T-helper 2 cell treated with Interferon-gamma antibody and Interleukin-4, amounts not matched to agents 5 μg/mL and 100 μg/mL, for 36 hours (primary cell): ENCODE results near the gene CCDC174.
"Not testable (repeated sequence)": the region's sequence is repeated elsewhere in the genome, so short reads cannot be mapped to it uniquely, and the experiment has no call there.

Source experiments
- DNase-seq: peaks from one replicate; pipeline ENCODE4 v3.0.0; 2021; ENCODE audit warnings: low spot score
- H3K27ac Mint-ChIP-seq: one replicate; pipeline ENCODE4 v1.8.0; 2021; ENCODE audit warnings: mild to moderate bottlenecking, mixed read lengths
- H3K27me3 Mint-ChIP-seq: one replicate; pipeline ENCODE4 v1.8.0; 2021; ENCODE audit warnings: low read depth, mixed read lengths
- H3K36me3 Mint-ChIP-seq: one replicate; pipeline ENCODE4 v1.8.0; 2021; ENCODE audit warnings: low read depth, mixed read lengths
- H3K4me1 Mint-ChIP-seq: one replicate; pipeline ENCODE4 v1.8.0; 2021; ENCODE audit warnings: low read depth, mixed read lengths
- H3K4me3 Mint-ChIP-seq: one replicate; pipeline ENCODE4 v1.8.0; 2022; ENCODE audit warnings: mild to moderate bottlenecking, moderate library complexity, mixed read lengths
- H3K9me3 Mint-ChIP-seq: one replicate; pipeline ENCODE4 v1.8.0; 2021; ENCODE audit warnings: mixed read lengths

The CCDC174 gene

DNA sequence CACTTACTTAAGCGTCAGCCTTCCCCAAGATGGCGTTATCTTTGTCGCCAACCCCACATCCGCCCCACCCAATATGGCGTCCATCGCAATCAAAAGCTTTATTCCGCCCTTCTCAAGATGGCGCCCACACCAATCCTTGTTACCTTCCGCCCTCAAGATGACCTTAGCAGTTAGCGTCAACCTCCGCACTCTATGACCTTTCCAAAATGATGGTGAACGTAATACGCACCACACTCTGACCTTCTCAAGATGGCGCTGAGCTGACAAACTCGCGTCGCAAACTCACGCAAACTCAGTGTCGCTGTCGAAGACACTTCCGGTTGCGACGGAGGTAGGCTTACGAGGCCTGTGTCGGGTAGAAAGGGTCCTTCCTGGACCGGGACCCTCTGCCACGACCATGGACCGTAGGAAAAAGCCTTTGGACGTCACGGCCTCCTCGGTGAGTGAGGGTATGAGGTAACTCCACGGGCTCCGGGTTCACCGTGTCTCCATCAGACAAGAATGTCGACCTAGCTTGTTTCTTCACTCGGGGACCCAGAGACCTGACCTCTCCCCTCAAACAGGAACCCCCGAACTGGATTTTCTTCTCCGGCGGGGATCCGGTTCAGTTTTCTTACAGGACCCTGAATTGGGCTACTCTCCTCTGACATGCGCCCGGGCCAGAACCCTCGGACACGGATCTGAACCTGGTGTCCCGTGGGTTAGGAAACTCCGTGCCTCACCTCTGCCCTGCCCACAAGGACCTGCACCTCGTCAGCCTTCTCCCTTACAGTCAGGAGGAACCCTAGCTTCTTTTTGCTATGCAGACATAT, at the start of gene CCDC174:
TSS of gene CCDC174 (plus strand) at position 323 of the 812 bp plus-strand sequence. CDS start at position 398, 75 bp downstream.
- Mint-ChIP-seq H3K4me3 (peak within 1 kb of the TSS; percentile 92), H3K27me3 (peaks cover 2% of the 10 kb centered on the region), H3K36me3 (peaks cover 20% of the 10 kb centered on the region), H3K4me1 (peaks cover 41% of the 10 kb centered on the region), H3K9me3 (no peaks in the 10 kb centered on the region), H3K27ac (peak within 1 kb of the TSS; percentile 96)
- DNase-seq, result peak; percentile 94

DNA sequence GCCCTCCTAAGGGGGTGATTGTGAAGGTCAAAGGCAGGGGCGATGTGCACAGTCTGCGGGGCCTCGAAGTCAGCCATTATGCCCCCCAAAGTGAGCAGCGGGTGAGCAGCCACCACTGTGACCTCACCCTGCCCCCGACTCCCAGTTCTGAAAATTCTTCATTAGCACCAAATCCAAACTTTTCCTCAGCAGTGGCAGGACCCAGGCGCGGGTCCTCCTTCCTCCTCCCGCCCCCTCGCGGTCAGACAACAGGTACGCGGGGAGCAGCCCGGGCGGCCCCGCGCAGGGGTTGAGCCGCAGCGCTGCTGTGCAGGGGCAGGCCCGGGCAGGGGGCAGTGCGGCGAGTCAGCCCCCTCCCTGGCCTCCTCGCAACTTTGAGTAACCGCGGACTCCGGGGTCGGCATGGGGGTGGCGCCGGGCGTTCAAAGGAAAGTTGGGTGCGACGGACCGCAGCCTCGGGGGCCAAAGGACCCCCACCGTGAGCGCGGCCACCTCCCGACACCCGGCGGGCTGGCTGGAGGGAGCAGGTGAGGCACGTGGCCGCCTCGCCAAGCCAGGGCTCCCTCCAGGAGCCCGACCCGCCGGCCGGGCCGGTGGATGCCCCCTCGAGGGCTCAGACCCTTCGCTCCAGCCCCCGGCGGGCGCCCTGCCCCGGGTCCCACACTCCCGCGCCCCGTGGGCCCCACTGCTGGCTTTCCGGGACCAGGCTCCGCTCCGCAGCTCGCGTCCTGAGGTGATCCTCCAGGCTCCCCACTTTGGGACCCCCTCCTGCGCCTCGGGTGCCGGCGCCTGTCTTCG, 49.4 kb upstream of the CCDC174 start:
- H3K4me3 Mint-ChIP-seq, result no peak overlapping the region
- H3K4me1 Mint-ChIP-seq, result peaks cover 4% of the 10 kb centered on the region
- no peak overlapping the region for H3K27ac Mint-ChIP-seq
- H3K9me3 Mint-ChIP-seq, result peaks cover 4% of the 10 kb centered on the region
- peaks cover 54% of the 10 kb centered on the region for H3K27me3 Mint-ChIP-seq
- DNase-seq, result no peak
- no peaks in the 10 kb centered on the region for H3K36me3 Mint-ChIP-seq

DNA sequence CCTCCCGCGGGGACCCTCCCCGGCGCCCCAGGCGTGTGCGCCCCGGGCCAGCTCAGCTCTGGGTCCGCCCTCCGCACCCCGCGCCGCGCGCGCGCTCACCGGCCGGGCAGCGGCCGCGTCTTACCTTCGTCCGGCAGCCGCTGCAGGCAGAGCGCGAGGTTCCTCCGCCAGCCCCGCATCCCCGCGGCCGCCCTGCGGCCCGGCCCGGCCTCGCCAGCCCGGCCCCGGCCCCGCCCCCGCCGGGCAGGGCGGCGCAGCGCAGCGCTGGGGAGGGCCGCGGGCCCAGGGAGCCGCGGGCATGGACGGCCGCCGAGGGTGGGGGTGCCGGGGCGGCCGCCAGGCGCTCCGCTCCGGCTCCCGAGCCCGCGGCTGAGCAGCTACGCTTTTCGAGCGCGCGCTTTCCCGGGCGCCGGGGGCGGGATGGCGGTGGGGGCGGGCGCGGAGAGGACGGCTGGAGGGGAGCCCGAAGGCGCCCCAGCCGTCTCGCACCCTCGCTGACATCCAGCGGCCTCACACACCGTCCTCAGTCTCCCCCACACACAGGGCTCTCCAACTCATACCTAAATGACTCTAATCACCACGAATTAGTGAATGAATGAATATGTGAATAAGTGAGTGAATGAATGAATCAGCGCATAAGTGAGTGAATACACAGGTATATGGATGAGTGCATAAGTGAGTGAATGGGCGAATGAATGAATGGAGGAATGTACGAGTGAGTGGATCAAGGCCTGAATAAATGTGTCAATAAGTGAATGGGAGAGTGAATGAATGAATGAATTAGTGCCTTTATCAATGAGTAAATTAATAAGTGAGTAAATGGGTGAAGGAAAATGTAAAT, 48.5 kb upstream of the CCDC174 start:
- Mint-ChIP-seq H3K36me3 (no peaks in the 10 kb centered on the region), H3K4me1 (peaks cover 4% of the 10 kb centered on the region), H3K27ac (peak overlapping the region; percentile 24), H3K4me3 (no peak overlapping the region), H3K27me3 (peaks cover 56% of the 10 kb centered on the region), H3K9me3 (peaks cover 4% of the 10 kb centered on the region)
- DNase-seq, result no peak

DNA sequence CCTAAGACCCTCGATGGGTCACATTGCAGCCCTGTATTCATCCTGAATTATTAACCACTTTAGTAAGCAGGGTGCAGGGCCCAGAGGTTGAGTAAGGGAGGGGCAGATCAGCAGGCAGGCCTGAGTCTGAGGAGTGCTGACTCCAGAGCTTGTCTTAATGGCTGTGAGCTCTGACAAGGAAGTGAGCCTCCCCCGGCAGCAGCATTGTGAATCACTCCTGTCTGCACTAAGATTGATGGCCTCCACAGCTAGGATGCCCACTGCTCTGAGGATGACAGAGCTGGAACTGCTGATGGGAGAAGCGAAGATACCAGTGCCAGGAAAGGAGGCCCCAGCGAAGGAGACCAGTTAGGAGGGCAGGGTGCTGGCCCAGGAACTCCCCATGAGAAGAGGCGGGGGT, 46.5 kb upstream of the CCDC174 start:
- Mint-ChIP-seq H3K9me3 (peaks cover 4% of the 10 kb centered on the region), H3K27me3 (peaks cover 56% of the 10 kb centered on the region), H3K4me1 (no peaks in the 10 kb centered on the region), H3K27ac (no peak overlapping the region), H3K36me3 (no peaks in the 10 kb centered on the region), H3K4me3 (no peak overlapping the region)
- no peak for DNase-seq

DNA sequence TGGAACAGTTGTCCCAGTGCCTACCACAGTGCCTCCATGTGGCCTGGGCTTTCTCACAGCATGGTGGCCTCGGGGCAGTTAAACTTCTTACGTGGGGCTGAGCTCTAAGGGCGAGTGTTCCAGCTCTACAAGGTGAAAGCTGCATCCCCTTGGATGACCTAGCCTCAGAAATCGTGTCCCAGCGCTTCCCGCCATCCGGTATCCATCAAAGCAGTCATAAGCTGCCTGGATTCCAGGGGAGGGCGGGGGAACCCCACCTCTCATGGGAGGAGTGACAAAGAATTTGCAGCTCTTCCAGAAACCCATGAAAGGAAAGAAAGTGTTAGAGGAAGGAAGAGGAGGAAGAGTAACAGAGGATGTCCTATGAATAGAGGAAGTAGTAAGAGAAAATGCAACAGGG, 45.8 kb upstream of the CCDC174 start:
- Mint-ChIP-seq H3K27ac (no peak overlapping the region), H3K9me3 (peaks cover 4% of the 10 kb centered on the region), H3K27me3 (peaks cover 59% of the 10 kb centered on the region)

DNA sequence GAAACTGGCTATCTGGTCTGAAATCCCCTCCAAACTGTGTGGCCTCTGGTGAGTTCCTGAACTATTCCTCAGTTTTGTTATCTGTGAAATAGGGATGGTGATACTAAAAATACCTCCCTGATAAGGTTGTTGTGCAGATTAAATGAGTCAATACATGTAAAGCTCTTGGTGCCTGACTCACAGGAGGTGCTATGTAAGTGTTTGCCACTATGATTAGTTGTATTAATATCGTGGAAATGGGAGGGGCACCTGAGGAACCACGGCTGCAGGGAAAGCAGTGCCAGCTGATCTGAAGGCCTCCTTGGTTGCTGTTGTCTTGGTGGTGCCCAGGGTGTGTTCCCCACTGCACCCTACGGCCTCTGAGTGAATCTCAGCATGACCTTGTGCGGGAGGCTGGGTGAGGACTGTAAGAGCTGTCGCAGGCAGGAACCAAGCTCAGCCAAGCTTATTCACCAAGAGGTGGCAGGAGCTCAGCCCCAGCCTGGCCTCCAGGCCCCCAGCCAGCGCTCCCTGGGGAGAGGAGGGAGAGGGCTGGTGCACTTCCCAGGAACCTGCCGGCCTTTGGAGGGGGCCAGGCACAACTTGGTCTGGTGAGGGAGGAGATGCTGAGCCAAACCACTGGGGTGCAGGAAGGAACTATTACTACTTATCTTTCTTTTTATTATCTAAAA, 44.8 kb upstream of the CCDC174 start:
- Mint-ChIP-seq H3K36me3 (no peaks in the 10 kb centered on the region), H3K9me3 (peaks cover 4% of the 10 kb centered on the region), H3K27me3 (peaks cover 49% of the 10 kb centered on the region), H3K4me3 (no peak overlapping the region), H3K4me1 (no peaks in the 10 kb centered on the region), H3K27ac (no peak overlapping the region)
- no peak for DNase-seq

More for the DNA sequence above, 45.8 kb upstream of the CCDC174 start:
- Mint-ChIP-seq H3K4me3 (no peak overlapping the region), H3K4me1 (no peaks in the 10 kb centered on the region), H3K36me3 (no peaks in the 10 kb centered on the region)
- DNase-seq, result no peak

DNA sequence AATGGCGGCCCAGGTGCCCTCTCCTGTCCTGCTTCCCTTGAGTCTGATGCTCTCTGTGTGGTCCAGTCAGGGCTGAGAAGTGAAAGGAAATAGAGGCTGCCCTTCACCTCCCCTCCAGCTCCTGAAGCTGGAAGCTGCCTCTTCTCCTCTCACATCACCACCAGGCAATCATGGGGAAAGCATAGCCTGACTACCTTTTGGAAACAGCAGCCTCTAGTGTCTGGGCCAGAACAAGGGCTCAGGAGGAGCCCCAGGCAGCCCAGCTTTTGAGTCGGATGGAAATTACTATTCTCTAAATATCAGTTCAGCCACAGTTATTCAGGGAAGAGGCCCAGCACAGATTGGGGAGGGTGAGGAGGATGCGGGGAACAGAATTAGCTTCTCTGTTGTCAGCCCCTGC, 43.3 kb upstream of the CCDC174 start:
- DNase-seq, result no peak
- Mint-ChIP-seq H3K36me3 (no peaks in the 10 kb centered on the region), H3K4me1 (no peaks in the 10 kb centered on the region), H3K27me3 (peaks cover 50% of the 10 kb centered on the region), H3K27ac (no peak overlapping the region), H3K4me3 (no peak overlapping the region), H3K9me3 (peaks cover 2% of the 10 kb centered on the region)

DNA sequence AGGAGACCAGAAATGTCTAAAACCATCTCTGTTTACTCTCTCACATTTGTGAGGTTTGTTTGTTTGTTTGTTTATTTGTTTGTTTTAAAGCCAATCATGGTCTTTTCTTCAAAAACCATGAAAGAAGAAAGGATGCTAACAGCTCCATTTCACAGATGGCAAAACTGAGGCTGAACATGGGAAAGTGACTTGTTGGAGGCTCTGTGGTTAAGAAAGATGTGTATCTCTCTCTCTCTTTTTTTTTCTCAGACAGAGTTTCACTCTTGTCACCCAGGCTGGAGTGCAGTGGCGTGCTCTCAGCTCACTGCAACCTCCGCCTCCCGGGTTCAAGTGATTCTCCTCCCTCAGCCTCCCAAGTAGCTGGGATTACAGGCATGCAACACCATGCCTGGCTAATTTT, 42.5 kb upstream of the CCDC174 start:
- H3K36me3 Mint-ChIP-seq, H3K4me1 Mint-ChIP-seq, DNase-seq, H3K27ac Mint-ChIP-seq, H3K9me3 Mint-ChIP-seq, H3K4me3 Mint-ChIP-seq: not testable (repeated sequence)
- peaks cover 49% of the 10 kb centered on the region for H3K27me3 Mint-ChIP-seq

DNA sequence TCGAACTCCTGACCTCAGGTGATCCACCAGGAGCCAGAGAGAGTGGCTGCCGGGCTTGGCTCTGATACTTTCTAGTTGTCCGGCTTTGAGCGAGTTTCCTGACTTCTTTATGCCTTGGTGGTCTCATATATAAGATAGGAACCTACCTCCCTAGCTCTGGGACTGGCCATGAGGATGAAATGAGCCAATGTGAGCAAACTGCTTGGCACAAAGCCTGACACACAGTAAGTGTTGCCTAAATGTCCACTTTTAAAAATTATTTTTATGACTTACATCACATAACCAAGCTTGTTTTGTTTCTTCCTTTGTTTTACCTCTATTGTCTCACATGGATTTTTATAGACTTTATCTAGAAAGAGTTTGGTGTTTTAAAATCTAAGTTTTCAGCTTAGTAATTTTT, 42.1 kb upstream of the CCDC174 start:
- Mint-ChIP-seq H3K4me1 (no peaks in the 10 kb centered on the region), H3K4me3 (no peak overlapping the region), H3K36me3 (no peaks in the 10 kb centered on the region), H3K27ac (no peak overlapping the region), H3K9me3 (no peaks in the 10 kb centered on the region), H3K27me3 (peaks cover 48% of the 10 kb centered on the region)
- no peak for DNase-seq

DNA sequence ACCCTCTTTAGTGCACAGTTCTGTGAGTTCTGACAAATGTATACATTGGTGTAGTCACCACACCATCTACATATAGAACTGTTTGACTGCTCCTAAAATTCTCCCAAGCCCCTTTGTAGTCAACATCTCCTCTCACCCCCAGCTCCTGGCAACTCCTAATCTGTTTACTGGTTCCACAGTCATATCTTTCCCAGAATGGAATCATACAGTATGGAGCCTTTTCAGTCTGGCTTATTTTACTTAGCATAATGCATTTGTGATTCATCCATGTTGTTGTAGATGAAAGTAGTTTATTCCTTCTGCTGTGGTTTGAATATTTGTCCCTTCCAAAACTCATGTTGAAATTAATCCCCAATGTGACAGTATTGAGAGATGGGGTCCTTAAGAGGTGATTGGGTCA, 41.6 kb upstream of the CCDC174 start:
- no peaks in the 10 kb centered on the region for H3K4me1 Mint-ChIP-seq
- H3K27me3 Mint-ChIP-seq, result peaks cover 45% of the 10 kb centered on the region
- DNase-seq, result no peak
- H3K36me3 Mint-ChIP-seq, result no peaks in the 10 kb centered on the region
- no peak overlapping the region for H3K27ac Mint-ChIP-seq
- H3K4me3 Mint-ChIP-seq, result no peak overlapping the region
- no peaks in the 10 kb centered on the region for H3K9me3 Mint-ChIP-seq

DNA sequence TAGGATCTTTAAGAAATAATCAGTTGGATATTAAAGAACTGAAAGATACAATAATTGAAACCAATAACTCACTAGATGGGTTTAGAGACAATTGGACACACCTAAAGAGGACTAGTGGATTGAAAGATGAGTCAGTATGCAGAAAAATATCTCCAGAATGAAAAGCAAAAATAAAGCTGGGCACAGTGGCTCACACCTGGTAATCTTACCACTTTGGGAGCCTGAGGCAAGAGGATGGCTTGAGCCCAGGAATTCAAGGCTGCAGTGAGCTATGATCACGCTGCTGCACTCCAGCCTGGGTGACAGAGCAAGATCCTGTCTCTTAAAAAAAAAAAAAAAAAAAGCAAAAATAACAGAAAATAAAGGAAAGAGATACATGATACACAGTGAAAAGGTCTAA, 37.4 kb upstream of the CCDC174 start:
- Mint-ChIP-seq H3K4me3 (no peak overlapping the region), H3K36me3 (no peaks in the 10 kb centered on the region), H3K9me3 (no peaks in the 10 kb centered on the region), H3K27ac (no peak overlapping the region), H3K27me3 (peaks cover 31% of the 10 kb centered on the region), H3K4me1 (no peaks in the 10 kb centered on the region)
- DNase-seq, result no peak

DNA sequence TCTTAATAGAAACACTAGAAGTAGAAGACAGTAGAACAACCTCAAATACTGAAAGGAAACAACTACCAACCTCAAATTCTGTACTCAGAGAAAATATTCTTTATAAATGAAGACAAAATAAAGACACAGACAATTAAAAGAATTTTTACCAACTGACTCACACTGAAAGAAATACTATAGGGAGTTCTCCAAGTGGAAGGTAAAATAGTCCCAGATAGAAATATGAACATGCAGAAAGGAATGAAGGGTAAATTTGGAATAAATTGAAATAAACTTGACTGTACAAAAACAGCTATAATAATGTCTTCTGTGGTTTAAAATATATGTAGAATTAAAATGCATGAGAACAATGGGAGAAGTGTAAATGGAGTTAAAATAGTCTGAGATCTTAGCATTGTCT, 36.7 kb upstream of the CCDC174 start:
- no peak for DNase-seq
- no peaks in the 10 kb centered on the region for H3K4me1 Mint-ChIP-seq
- no peak overlapping the region for H3K27ac Mint-ChIP-seq
- H3K4me3 Mint-ChIP-seq, result no peak overlapping the region
- H3K27me3 Mint-ChIP-seq, result peaks cover 32% of the 10 kb centered on the region
- H3K9me3 Mint-ChIP-seq, result no peaks in the 10 kb centered on the region
- no peaks in the 10 kb centered on the region for H3K36me3 Mint-ChIP-seq
